Kidney glomerular epithelial cell (primary cell): ENCODE measurements around the gene SLC30A5.
"Not testable (repeated sequence)": the region's sequence is repeated elsewhere in the genome, so short reads cannot be mapped to it uniquely, and the experiment has no call there.

ENCODE experiments used
- DNase-seq: peaks from one replicate; lab custom pipeline; 2025; lab: John Stamatoyannopoulos, UW

The SLC30A5 gene

DNA sequence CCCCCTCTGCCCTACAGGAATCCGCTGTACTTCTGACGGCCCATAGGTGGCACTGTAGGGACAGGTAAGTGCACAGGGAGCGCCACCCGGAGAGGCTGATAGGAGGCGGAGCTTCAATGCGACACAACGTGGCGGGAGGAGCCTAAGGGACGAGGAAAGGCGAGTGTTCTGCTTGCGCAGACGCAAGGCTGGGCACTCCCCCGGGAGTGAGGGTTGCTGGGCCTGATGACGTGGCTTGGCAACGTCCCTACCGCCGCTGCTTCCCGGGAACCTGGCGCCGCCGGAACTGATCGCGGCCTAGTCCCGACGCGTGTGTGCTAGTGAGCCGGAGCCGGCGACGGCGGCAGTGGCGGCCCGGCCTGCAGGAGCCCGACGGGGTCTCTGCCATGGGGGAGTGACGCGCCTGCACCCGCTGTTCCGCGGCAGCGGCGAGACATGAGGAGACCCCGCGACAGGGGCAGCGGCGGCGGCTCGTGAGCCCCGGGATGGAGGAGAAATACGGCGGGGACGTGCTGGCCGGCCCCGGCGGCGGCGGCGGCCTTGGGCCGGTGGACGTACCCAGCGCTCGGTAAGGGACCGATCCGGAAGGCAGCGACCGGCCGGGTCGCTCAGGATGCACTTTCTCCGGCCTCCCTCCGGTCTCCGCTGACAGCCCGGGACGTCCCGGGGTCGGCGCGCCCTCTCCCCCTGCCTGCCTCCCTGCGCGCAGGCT is at the start of gene SLC30A5:
TSS of gene SLC30A5 (plus strand) at position 244 of the 712 bp plus-strand sequence. CDS start at position 486, 242 bp downstream.
- DNase-seq = peak; percentile 99

DNA sequence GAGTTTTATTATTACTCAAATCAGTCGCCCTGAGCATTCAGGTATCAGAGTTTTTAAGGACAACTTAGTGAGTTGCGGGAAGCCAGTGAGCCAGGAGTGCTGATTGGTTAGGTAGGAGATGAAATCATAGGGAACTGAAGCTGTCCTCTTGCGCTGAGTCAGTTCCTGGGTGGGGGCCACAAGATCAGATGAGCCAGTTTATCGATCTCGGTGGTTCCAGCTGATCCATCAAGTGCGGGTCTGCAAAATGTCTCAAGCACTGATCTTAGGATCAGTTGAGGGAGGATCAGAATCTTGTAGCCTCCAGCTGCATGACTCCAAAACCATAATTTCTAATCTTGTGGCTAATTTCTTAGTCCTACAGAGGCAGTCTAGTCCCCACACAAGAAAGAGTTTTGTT is 48.6 kb upstream of the SLC30A5 start:
- not testable (repeated sequence) for DNase-seq

DNA sequence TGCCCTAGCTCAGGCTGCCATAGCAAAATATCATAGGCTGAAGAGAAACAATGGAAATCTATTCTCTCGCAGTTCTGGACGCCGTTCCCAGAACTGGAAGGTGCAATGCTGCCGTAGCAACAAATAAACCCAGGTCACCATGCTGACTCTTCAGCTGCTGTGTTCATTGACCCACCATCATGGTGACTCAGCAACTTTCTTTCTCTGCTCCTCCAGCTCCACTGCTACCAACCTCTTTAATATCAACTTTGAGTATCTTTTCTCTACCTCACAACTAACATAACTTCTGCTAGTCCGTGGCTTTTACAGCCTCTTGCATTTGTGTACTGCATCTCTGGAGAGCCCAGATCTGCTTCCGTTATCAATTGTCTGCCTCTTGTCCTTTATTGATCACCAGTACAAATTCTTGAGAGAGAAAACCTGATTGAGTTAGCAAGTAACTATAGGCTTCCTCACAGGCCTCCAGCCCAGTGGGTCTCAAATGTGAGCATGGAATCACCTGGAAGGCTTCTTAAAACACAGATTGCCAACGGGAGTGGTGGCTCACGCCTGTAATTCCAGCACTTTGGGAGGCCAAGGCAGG is 47.3 kb upstream of the SLC30A5 start:
- no peak for DNase-seq

DNA sequence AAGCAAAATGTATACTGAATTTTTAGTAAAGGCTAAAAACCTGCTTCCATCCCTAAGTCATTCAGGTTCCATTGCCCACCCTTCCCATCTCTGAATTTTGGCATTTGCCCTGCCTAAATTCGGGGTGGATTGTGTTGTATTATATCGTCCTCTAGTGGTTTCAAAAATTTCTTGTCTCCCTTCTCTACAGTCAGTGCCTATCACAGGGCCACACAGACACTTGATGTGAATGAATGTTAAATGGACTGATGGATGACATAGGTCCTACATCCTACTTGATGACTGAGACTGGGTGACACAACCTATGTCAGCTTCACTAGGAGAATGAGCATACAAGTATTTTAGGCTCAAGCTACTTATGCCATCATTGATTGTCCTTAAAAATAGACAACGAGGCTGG is 45.6 kb upstream of the SLC30A5 start:
- DNase-seq = no peak

DNA sequence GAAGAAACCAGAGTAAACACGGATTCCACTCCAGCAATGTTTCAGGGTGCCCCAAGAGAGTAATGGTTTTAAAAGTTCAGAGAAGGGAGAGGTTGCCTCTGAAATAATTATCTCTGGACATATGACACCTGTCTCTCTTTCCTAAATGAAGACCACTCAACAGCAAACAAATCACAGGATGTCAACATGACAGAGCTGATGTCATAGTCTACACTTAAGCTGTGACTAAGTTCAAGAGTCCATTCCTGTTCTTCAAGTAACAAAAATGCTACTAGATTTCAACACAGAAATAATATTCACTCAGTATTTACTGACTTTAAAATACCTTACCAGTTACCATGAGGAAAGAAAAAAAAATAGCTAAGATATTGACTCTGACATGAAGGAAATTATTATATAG is 44.7 kb upstream of the SLC30A5 start:
- no peak for DNase-seq

DNA sequence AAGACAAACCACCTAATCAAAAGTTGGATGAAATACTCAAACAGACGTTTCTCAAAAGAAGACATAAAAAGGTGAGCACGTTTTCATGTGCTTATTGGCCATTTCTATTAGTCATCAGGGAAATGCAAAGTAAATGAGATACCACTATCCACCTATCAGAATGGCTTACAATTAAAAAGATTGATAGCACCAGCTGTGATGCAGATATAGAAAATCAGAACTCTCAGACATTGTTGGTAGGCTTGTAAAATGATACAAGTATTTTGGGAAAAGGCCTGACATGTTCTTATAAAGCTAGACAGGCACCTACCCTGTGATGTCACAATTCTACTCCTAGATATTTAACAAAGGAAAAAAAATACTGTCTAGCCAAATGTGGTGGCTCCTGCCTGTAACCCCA is 44.0 kb upstream of the SLC30A5 start:
- DNase-seq = no peak

DNA sequence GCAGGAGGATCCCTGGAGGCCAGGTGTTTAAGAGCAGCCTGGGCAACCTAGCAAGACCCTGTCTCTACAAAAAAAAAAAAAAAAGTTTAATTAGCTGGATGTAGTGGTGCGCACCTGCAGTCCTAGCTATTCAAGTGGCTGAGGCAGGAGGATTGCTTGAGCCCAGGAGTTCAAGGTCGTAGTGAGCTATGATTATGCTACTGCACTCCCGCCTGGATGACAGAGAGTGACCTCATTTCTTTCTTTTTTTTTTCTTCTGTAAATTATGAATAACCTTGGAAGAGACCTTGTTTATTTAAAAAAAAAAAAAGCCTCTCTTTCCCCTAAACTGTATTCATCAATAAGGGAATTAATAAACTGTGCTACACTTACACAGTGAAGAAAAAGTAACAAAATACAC is 43.6 kb upstream of the SLC30A5 start:
- DNase-seq = no peak

DNA sequence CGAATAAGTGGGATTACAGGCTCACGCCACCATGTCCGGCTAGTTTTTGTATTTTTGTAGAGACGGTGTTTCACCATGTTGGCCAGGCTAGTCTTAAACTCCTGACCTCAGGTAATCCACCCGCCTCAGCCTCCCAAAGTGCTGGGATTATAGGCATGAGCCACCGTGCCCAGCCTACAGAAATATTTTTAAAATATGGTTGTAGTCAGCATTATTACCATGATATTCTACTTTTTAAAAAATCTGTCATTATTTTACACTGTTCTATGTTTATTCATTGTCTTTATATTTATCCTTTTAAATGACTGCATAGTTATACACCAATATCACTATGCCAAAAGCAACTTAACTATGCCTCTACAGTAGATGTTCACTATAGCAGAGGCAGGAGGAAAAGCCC is 41.6 kb upstream of the SLC30A5 start:
- DNase-seq = no peak

DNA sequence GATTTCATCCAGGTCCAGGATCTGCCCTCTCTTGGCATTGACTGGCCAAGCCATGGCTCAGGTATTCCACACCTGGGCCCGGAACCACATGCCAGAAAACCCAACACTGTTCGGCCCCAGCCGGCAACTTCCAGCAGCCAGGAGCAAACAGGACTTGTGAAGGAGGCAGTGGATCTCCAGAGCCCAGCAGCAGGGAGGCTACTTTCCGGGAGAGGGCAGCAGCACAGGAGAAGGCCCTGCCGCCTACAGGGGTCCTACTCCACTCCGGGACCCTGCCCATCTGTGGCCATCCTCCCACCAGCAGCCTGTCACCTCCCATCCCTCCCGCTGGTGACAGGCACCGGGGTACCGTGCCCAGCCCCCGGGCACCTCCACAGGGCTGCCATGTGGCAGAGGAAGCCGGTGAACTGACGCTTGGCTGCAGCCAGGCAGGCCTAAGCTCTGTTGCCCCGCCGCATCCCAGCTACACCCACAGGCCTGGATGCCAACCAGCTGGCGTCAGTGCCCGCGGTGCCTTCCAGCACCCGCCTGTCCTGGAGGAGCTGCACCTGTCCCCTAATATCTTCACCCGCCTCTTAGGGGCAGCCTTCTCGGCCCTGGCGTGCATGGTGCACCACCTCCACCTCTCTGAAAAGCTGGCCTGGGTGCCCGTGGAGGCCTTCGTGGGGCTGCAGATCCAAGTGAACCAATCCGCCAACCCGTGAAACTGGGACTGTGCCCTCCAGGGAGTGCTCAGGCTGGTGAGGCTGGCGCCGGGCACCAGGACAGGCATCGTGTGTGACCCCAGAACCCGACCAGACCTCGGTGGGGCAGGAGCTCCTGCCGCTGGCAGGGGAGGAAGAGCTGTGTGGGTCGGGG is 18.9 kb upstream of the SLC30A5 start:
- DNase-seq = no peak

DNA sequence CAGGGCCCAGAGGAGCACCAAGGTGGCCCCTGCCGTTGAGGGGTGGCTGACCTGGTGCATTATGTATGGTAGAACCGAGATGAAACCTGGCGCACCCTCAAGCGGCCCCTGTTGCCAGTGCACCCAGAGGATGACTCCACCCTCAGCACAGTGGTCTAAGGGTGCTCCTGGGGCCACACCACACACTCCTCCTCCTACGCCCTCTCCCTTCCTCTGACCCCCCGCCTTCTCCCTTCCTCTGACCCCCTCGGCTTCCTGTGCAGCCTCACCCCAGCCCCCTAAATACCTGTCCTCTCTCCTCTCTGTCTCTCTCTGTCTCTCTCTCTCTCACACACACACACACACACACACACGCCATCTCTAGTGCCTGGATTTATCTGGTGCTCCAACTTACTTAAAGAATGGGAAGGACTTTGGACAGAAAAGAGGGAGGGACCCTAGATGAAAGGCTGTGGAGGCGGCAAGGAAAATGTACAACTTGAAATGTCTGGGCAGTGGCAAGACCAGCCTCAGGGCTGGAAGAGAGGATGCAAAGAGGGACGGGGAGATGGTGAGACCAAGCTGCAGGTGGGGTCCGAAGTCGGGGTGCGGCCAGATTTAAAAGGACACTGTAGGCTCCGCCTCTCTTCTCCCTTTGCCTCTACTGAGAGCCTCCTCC is 18.2 kb upstream of the SLC30A5 start:
- no peak for DNase-seq

DNA sequence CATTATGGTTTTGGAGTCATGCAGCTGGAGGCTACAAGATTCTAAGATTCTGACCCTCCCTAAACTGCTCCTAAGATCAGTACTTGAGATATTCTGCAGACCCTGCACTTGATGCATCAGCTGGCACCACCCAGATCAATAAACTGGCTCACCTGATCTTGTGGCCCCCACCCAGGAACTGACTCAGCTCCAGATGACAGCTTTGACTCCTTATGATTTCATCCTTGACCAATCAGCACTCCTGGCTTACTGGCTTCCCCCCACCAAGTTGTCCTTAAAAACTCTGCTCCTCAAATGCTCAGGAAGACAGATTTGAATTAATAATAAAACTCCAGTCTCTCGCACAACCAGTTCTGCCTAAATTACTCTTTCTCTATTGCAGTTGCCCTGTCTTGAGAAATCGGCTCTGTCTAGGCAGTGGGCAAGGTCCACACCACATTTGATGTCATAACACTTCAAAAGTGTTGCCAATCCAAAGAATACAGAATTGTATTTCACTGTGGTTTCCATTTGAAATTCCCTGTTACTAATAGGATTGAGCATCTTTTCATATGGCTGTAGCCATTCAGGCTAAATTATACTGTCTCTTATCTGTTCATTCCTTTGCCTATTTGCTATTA is 14.8 kb upstream of the SLC30A5 start:
- no peak for DNase-seq

DNA sequence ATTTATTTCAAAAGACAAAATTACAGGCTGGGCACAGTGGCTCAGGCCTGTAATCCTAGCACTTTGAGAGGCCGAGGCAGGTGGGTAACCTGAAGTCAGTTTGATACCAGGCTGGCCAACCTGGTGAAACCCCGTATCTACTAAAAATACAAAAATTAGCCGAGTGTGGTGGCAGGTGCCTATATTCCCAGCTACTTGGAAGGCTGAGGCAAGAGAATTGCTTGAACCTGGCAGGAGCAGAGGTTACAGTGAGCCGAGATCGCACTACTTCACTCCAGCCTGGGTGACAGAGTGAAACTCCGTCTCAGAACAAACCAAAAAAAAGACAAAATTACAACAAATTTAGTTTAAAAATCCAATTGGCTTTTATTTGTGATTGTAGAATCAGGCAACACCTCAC is 14.3 kb upstream of the SLC30A5 start:
- no peak for DNase-seq

DNA sequence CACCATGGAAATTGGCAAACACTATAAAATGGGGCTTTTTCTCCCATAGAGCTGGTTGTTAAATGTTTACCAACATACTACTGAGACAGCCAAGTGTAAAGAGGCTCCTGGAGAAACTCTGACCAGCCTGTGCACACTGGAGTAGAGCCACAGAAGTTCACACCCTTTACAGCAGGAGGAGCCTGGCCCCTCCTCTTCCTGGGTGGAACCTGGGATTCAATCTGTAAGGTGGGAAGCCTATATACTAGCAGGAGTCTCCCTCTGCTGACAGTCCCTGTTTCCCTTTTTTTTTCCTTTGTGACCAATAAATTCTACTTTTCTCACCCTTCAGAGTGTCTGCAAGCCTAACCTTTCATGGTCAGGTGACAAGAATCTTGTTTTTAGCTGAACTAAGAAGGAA is 10.4 kb upstream of the SLC30A5 start:
- DNase-seq = peak; percentile 4

DNA sequence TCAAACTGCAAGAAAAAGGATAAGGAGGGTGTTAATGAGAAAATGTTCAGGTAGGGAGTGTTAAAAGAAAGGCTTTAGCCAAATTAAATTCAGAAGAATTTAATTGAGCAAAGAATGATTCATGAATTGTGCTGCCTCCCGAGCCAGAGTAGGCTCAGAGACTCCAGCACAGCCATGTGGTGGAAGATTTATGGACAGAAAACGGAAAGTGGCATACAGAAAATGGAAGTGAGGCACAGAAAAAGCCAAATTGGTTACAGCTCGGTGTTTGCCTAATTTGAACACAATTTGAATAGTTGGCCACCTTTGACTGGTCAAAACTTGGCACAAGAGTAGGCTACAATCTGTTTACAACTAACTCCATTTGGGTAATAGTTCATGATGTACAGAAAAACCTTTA is 9.6 kb upstream of the SLC30A5 start:
- DNase-seq = no peak

DNA sequence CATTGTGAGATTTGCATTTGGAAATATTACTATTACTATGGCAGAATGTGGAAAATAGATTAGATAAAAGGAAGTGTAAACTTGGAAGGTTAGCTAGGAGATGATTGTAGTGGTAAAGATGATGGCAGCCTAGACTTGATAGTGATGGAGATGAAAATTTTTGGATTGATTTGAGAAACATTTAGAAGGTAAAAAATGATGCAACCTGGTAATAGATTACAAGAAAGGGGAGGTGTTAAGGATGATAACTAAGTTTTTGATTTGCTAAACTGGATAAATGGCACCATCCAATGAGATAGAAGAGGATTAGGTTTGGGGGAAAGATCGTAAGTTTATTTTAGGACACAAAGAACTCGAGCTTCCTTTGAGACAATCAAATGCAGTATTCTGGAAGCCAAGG is 8.9 kb upstream of the SLC30A5 start:
- no peak for DNase-seq

DNA sequence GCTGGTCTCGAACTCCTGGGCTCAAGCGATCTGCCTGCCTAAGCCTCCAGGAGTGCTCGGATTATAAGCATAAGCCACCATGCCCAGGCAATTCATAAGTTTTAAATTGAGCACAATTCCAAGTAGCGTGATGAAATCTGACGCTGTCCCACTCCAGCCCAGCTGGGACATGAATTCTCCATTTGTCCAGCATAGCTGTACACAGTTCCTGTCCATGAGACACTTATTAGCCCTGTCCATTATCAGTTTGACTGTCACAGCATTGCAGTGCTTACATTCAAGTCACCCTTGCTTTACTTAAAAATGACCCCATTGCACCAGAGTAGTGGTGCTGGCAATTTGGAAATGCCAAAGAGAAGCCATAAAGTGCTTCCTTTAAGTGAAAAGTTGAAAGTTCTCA is 7.6 kb upstream of the SLC30A5 start:
- no peak for DNase-seq

DNA sequence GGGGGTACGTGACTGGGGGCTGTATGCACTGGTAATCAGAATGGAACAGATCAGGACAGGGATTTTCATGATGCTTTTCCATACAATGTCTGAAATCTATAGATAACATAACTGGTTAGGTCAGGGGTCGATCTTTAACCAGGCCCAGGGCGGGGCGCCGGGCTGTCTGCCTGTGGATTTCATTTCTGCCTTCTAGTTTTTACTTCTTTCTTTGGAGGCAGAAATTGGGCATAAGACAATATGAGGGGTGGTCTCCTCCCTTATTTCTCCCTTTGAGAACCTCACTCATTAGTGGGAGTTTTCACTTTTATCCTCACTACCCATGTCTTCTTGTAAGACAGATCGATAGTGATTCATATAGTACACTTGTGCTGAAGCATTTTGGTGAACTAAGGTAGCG is 5.8 kb upstream of the SLC30A5 start:
- not testable (repeated sequence) for DNase-seq

DNA sequence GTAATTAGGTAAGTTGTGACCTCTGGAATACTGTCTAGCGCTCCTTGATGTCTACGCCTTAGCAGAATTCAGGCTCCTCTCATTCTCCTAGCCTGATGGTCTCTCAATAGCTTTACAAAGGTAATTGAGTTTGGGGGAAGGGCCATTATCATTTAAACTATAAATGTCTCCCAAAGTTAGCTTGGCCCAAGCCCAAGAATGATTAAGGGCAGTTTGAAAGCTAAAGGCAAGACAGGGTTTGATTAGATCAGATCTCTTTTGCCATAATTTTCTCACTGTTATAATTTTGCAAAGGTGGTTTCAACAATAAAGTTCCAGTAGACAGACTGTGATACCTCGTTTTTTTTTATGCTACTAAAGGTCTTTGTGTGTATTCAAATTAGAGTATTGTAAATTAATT is 3.7 kb upstream of the SLC30A5 start:
- DNase-seq = no peak

DNA sequence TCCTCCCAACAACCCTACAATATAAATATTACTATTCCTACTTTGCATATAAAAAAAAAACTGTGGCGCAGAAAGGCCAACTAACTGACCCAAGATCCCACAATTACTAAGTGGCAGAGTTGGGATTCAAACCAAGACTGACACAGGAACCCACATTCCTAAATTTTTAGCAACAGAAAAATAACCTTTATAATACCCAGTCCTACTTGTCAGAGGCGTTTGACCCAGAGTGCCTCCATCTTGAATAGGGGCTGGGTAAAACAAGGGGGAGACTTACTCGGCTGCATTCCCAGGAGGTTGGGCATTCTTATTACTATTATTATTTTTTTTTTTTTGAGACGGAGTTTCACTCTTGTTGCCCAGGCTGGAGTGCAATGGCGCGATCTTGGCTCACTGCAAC is 2.0 kb upstream of the SLC30A5 start:
- no peak for DNase-seq

DNA sequence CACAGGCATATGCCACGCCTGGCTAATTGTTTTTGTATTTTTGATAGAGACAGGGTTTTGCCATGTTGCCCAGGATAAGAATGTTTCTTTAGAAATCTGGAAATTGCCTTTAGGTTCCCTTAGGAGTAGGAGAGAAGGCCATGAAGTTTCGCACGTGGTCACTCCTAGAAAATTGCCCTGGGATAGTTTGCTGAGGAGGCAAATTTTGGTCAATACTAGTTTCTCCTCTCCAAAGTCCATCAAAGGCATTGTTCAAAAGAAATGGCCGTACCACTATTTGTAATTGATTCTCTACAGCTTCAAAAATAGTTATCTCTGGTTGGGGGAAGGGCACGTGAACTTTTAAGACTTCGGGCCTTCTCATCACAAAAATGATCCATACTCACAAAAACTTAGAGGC is 845 bp upstream of the SLC30A5 start:
- no peak for DNase-seq

DNA sequence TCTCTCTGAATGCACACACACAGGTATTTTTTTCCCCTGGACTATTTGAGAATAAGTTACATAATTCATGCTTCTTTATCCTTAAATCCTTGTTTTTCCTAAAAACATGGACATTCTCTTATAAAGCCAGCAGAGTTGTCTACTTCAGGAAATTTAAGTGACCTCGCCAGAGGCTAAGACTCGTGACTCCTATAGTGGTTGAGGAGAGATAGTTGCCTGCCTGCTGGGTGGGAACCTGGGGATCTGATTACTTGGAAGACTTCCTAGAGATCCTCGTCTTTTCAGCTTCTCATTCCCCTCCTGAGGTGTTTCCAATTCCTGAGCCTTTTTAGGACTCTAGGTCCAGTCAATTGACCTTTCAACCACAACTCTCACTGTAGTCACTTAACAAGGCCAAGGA is 5.5 kb downstream of the SLC30A5 start:
- no peak for DNase-seq

DNA sequence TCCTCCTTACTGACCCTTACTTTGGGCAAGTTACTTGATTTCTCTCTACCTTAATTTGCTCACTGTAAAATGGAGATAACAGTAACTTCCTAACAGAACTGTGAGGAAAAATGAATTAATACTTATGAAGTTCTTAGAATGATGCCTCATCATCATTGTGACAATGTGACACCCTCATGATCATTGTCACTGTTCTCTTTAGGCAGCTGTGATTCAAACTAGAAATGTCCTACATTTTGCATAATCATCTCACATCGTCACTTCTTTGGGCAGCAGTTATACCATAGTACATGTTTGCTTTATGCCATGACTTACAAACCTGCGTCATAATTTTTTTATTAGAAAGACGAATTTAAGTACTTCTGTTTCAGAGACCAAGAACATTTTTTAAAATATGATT is 9.7 kb downstream of the SLC30A5 start:
- no peak for DNase-seq
